Inferior parietal cortex (tissue), 1 donor: ENCODE data around the gene FTSJ1.
"Not testable (repeated sequence)": the region's sequence is repeated elsewhere in the genome, so short reads cannot be mapped to it uniquely, and the experiment has no call there.

ENCODE experiments used
- DNase-seq: peaks from one replicate; pipeline ENCODE4 v3.0.0-alpha.2; 2016; ENCODE audit errors: extremely low spot score

FTSJ1 gene

DNA sequence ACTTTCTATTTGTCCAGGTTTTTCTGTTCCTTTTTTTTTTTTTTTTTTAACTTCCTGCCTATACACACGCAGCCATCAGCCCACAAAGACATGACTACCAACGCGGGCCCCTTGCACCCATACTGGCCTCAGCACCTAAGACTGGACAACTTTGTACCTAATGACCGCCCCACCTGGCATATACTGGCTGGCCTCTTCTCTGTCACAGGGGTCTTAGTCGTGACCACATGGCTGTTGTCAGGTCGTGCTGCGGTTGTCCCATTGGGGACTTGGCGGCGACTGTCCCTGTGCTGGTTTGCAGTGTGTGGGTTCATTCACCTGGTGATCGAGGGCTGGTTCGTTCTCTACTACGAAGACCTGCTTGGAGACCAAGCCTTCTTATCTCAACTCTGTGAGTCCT, 47.7 kb downstream of the FTSJ1 start:
- no peak for DNase-seq

DNA sequence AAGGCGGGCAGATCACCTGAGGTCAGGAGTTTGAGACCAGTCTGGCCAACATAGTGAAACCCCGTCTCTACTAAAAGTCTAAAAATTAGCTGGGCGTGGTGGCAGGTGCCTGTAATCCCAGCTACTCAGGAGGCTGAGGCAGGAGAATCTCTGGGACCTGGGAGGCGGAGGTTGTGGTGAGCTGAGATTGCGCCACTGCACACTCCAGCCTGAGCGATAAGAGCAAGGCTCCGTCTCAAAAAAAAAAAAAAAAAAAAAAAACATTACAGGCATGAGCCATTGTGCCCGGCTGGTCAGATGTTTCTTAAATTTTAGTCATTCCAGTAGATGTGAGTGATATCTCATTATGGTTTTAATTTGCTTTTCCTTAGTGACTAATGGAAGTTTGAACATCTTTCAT, 49.9 kb downstream of the FTSJ1 start:
- not testable (repeated sequence) for DNase-seq

DNA sequence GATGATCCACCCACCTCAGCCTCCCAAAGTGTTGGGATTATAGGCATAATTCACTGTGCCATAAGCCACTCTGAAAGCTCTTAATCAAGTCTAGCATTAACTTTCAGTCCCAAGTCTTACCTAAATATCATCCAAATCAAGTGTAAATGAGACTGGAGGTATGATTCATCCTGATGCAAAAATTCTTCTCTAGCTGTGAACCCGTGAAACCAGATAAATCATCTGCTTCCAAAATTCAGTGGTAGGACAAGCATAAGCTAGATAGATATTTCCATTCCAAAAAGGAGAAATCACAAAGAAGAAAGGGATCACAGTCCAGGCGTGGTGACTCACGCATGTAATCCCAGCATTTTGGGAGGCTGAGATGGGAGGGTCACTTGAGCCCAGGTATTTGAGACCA, 54.7 kb downstream of the FTSJ1 start:
- DNase-seq: no peak

DNA sequence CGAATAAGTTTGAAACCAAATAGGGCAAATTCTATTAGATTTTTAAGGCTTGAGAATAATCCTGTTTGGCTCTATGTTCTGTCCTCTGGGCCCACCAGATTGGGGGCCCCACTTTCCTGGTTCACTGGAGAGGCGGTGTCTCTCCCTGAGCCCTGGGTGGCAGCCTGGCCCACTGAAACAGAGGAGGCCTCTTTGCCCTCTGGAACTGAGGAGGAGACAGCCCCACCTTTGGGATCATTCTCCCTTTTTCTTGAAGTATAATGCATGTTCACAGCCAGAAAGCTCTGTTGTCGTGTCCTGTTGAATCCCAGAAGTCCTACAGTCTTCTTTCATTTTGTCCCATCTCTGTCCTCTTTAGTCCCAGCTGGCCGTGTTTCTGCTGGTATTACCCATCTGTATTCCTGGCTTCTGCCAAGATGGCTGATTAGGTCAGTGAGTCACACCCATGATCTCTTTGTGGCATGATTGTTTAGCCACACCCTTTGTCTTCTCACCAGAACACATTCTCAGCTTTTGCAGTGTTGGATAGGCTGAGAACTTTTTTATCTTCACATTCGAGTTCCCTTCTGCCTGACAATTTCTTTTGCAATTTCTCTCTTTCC, 55.5 kb downstream of the FTSJ1 start:
- DNase-seq: no peak

DNA sequence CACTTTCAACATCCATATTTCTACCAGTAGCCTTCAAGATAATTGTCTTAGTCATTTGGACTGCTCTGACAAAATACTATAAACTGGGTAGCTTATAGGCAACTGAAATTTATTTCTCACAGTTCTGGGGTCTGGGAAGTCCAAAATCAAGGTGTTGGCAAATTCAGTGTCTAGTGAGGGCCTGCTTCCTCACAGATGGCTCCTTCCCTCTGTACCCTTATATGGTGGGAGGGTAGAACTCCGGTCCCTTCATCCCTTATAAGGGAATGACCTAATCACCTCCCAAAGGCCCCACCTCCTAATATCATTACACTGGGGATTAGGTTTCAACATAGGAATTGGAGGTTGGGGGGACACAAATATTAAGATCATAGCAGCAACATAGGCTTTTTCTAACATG, 56.2 kb downstream of the FTSJ1 start:
- no peak for DNase-seq

DNA sequence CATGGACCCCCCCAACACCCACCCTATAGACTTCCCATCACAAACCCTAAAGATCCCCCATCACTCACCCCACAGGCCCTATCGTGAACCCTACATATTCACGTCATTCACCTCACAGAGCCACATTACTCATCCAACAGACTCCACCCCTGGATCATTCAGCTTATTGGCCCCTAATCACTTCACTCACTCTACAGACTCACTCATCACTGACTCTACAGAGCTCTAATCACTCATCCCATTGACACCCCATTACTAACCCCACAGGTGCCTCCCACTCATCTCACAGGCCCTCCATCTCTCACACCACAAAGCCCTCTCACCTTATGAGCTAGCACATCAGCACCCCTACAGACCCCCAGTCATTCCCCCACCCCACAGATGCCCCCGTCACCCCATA, 57.2 kb downstream of the FTSJ1 start:
- no peak for DNase-seq
